Right renal pelvis (tissue), 4 donors: ENCODE data around the gene NKIRAS2. TPM values are rescaled to one million over a fixed set of nuclear protein-coding genes. Genes with fewer than 3 reads are reported as not detected.

Experiments
- DNase-seq, 4 donors: peaks; one replicate each; pipeline ENCODE4 v3.0.0-alpha.2; 2013; ENCODE audit warnings: low read depth in 4 of 4, low spot score in 3 of 4, missing footprints in 1 of 4
- polyA plus RNA-seq, 4 donors: library from polyadenylated mRNA; unstranded; fragments of 120-200 nt; gene quantifications; one replicate each; pipeline ENCODE4 v1.2.1, GENCODE V29; 2013; ENCODE audit not compliant: insufficient read length in 4 of 4

NKIRAS2 gene
- polyA plus RNA-seq, 4 donors, result 51.2 to 63.5 (median 53.3) TPM

DNA sequence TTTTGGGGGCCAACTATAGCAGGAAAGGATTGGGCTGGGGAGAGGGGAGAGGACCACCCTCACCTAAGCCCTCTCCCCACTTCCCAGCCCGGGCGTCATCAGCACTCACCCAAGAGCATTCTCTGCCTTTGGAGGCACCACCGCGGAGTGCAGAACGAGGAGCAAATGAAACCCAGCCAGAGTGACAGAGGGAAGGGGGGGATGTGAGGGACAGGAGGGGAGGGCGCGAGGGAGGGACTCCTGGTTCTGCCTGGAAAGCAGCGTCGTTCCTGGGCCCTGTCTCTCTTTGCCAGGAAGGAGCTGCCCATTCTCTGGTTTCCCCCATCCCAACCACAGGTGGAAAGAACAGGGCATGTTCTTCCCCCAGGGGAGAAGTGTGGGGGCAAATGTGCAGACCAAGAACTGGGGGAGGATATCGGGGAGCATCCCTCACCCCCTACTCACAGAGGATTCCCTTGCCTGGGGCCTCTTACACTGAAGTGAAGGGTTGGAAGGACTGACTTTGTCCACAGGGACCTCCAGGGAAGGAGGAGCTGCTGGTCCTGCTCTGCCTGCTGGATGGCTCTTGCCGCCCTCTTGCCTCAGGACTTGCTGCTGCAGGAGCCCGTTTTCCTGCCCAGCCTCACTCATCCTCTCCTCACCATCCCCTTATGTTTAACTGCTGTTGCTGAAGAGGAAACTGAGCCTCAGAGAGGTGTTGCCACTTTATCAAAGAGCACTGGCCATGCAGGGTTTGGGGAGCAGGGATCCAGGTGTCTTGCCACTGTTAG is 34.0 kb downstream of the NKIRAS2 start:
- no peak for DNase-seq

DNA sequence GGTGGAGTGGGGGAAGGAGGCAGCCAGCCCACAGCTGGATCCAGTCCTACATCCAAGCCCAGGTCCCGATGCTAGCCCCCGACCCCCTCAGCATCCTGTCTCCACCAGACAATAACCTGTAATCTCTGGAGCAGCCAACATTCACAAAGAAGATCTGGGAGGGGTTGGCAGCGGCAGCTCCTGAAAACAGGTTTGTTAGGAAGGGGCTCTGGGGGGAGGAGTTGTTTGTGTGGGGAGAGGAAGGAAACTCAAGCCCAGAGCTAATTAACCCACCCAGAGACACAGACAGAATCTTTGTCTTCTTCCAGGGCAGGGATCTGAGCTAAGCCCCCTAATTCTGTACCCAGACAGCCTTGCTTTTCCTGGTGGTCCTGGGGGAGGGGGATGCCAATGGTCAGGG is 35.1 kb downstream of the NKIRAS2 start:
- no peak for DNase-seq

DNA sequence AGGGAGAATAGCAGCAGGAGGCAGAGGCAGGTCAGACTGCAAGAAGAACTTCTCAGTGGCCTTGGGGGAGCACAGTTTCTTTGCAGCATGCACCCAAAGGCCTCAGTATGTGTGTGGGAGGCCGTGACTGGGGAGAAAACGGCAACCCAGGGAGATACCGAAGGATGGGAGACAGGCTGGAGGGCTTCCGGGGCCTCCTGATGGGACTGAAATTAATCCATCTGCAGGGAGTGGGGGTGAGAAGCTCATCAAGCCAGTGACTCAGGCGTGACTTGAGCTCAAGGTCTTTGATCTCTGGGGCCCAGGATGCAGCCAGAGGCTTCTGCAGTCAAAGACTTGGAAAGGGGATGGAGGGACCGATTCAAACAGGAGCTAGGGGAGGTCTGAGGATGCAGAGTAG is 35.6 kb downstream of the NKIRAS2 start:
- no peak for DNase-seq

DNA sequence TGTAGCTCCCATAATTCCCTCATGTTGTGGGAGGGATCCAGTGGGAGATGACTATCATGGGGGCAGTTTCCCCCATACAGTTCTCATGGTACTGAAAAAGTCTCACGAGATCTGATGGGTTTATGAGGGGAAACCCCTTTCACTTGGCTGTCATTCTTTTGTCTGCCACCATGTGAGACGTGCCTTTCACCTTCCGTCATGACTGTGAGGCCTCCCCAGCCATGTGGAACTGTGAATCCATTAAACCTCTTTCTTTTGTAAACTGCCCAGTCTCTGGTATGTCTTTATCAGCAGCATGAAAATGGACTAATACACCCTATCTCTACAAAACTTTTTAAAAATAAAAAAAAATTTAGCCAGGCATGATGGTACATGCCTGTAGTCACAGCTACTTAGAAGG is 36.7 kb downstream of the NKIRAS2 start:
- DNase-seq, result no peak

DNA sequence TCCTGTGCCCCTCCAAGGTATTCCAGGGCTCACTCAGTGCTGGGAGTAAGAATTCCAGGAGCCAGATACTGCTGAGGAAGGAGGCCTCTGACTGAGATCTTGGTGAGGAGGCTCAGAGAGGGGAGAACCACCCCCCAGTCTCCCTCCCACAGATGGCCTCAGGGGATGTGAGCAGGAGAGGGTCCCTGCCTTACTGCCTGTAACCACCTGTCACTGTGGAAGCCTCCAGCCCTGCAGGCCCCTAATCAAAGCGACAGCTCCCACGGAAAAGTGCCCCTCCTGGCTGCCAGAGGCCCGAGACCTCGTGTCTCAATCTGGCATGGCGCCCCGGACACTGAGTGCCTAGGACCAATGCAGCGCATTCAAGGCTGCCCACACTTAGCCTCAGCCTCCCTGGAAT is 38.2 kb downstream of the NKIRAS2 start:
- DNase-seq, result no peak

DNA sequence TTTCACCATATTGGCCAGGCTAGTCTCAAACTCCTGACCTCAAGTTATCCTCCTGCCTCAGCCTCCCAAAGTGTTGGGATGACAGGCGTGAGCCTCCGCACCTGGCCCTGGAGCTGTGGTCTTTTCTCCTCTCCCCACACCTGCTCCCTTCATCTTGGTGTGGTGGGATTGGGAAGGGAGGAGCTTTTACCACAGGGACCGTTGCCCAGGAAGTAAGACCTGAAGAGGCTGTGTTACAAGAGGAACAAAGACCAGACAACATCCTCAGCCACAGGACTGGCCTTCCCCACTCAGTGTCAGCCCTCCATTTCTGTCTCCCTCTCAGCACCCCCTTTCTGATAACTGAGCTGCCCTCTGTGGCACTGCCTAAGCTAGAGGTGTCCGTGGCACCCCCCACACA is 39.9 kb downstream of the NKIRAS2 start:
- no peak for DNase-seq

DNA sequence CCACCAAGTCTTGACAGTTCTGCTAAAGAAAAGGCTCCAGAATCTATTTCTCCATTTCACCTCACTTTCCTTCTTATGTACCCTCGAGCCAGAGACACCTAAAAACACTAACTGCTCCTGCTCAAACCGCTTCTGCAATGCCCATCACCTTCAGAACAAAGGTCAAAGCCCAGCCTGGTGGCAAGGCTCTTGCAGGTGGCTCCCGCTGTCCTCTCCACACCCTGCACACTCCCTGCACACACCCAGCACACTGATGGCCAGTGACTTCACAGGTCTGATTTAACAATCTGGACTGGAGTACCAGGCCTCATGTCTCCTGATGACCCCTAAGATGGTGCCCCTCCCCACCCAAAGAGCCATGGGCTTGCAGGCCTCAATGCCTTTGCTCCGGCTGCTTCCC is 40.3 kb downstream of the NKIRAS2 start:
- DNase-seq, result no peak

DNA sequence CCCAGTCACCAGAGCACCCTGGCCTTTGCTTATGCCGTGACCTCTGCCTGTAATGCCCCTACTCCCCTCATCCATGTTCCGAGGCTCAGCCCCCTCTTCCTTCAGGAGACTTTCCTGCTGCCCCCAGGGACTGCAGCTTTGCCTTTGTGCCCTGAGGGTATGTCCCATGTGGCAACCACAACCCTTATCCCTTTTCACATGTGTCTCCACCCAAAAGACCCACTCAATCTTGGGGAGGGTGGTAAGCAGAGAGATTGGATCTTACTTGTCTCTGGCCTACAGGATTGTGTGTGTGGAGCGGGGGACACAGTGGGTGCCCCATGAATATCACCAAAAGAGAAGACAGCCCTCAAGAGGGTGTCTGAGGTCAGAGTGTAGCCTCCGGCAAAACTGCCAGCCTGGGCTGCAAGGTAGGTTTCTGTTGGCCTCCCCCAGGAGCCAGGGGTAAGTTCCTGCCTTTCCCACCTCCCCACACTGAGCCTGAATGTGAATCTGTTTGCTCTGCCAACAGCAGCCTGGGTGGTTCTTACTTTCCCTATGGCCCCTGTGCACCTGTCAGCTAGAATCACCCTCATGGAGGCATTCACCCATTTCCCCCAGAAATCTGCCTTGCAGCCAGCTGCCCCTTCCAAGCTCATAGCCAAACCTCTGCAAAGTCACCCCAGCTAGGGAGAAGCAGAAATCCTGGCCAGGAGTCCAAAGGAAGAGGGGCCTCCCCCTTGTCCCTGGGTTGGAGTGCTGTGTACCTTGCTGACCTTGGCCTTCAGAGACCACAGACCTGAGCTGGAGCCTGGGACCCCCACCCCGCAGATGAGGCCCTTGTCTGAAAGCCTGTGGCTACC is 42.0 kb downstream of the NKIRAS2 start:
- DNase-seq, result no peak

DNA sequence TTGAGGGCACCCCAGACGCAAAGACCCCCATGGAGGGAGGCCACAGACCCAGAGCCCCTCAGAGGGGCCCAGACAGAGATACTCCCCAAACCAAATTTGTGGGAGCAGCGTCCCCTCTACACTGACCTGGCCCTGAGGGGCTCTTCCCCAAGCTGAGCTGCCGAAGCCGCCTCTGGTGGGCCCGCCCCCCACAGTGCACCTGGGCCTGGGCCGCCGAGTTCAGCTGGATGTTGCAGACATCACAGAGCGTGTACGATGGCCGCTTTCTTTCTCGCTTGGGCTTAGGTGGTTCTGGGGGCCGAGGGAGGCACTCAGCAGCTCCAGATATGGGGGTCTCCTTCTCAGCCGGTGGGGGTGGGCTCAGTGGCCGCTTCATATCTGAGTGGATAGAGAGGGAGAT is 42.8 kb downstream of the NKIRAS2 start:
- DNase-seq, result no peak

DNA sequence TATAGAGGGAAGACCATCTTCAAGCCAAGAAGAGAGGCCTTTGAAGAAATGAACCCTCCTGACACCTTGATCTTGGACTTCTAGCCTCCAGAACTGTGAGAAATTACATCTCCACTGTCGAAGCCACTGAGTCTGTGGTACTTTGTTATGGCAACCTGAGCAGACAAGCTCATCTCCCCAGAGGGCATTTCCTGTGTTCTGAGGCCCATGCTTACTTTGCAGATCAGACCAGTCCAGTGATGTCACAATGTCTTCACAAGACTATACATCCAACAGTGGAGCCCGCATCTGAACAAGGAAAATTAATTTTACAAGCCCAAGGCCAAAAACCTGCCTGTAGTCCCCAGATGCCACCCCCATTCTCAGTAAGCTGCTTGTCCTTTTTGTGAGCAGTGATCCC is 45.3 kb downstream of the NKIRAS2 start:
- DNase-seq, result no peak

DNA sequence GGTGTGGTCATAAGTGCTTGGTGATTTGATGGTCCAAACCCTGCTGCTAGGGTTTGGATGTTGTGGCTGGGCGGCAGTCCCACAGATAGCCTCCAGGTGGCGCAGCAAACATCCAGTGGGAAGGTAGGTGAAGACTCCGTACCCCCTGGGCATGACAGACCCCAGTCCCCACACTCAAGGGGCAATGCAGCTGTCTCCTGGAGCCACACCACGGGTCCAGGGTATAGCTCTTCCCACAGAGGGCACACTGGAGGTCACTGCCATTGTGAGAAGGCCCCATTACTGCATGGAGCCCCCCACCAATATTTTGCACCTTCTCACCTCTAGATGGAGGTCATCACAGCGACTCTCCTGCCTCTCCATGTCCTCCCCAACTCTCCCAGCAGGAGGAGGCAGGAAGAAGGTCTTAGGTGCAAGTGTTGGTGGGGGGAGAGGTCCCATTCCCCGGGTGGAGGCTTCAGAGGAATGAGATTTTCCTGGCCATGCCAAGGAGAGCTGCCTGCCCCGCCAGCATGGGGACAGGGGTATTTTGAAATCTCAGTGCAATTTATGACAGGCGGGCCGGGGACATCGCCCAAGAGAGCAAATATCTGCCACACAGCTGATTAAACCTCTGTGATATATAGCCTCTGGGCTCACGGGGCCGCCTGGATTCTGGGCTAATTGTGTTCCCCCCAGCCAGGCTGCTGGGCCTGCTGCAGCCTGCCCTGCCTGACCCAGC is 47.6 kb downstream of the NKIRAS2 start:
- DNase-seq, result no peak

DNA sequence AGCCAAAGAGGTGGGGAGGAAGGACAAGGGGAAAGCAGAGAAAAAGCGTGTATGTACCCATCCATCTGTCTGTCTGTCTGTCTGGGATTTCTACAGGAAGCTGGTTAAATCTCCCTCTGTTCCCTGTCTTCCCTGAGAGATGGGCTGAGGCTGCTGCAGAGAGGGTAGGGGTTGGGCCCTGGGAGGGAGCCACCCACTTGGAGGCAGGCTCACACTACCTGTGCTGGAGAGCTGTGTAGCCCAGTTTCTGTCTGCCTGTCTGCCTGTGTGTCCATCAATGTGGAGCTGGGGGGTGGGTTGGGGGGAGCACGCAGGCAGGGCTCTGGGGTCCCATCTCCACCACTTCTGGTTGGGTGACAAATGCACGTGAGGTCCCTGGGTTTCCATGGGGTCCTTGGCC is 49.1 kb downstream of the NKIRAS2 start:
- DNase-seq, result no peak

DNA sequence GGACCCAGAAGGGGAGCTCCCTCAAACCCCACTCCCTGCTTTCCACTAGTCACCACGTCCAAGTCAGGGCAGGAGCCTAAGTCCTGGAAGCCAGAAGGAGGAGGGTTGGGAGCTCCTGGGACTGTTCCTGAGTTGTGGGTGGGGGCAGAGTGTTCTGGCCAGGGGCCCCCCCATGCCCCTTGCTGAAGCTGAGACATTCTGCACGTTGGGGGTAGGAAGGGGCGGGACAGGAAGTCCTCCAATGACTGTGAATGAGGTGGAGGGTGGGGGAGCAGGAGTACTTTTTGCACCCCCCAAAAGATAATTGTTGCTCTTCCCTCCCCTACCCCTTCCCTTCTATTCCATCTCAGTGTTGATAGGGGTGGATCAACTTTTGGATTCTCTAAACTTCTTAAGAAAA is 51.9 kb downstream of the NKIRAS2 start:
- no peak for DNase-seq

DNA sequence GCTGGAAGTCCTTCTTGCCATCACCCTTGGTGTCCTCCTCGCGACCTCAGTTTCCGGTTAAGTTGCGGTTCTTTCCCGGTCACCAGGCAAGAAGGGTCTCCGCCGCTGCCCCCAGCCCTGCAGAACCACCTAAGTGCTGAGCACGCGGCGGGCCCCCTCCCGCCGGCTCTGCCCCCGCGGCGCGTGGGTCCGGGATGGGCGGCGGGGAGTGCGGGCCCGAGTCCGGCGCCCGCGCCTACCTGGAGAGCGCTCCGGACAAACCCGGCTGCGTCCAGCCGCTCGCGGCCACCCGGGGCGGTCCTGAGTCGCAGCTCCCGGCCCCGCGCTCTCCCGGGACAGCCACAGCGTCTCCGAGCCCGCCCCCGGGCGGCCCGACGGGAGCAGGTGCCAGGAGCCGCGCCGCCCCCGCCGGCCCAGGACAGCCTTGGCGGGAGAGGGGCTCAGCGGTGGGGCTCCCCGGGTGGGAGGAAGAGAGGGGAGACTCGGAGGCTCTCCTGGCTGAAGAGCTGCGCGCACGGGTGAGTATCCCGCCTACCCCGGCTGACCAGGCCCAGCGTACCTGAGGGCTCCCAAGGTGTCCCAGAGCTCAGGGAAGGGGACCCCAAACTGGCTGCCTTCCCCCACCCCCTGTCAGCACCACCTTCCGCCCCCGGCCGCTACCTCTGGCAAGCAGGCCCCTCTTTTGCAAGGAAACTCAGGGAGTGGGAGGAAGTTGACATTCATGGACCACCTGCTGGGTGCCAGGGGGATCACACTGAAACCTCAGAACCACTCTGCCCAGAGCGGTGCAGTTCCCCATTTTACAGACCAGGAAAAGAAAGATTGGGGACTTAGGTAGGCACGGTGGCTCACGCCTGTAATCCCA is 52.7 kb downstream of the NKIRAS2 start:
- DNase-seq, result no peak

Other genes starting within 250 kb of the NKIRAS2 start
- 100 to 1,000 TPM; 200 to 246 (median 211) TPM for gene JUP, start 233.4 kb upstream of the NKIRAS2 start, polyA plus RNA-seq
- 10 to 100 TPM; 35.0 to 47.0 (median 41.4) TPM for gene P3H4, start 208.1 kb upstream of the NKIRAS2 start, polyA plus RNA-seq
- 100 to 1,000 TPM; 142 to 160 (median 146) TPM for gene FKBP10, start 207.1 kb upstream of the NKIRAS2 start, polyA plus RNA-seq
- 100 to 1,000 TPM in 2 of 4 donors, 10 to 100 TPM in 2; 93.4 to 124 (median 102) TPM for gene NT5C3B, start 183.9 kb upstream of the NKIRAS2 start, polyA plus RNA-seq
- under 1 TPM; 0.18 to 0.34 (median 0.29) TPM for gene KLHL10, start 182.3 kb upstream of the NKIRAS2 start, polyA plus RNA-seq
- gene KLHL11, start 154.7 kb upstream of the NKIRAS2 start, polyA plus RNA-seq, result 1 to 10 TPM; 7.2 to 9.5 (median 8.7) TPM
- gene ACLY, start 101.1 kb upstream of the NKIRAS2 start, polyA plus RNA-seq, result 10 to 100 TPM; 81.0 to 91.3 (median 91.1) TPM
- 1 to 10 TPM; 5.7 to 7.2 (median 6.3) TPM for gene ODAD4, start 89.5 kb upstream of the NKIRAS2 start, polyA plus RNA-seq
- 10 to 100 TPM; 63.0 to 80.3 (median 68.1) TPM for gene CNP, start 53.3 kb upstream of the NKIRAS2 start, polyA plus RNA-seq
- gene DNAJC7, start 2.7 kb upstream of the NKIRAS2 start, polyA plus RNA-seq, result 100 to 1,000 TPM; 134 to 148 (median 138) TPM
- 1 to 10 TPM; 3.7 to 4.1 (median 3.9) TPM for gene C17orf113, start 30.5 kb downstream of the NKIRAS2 start, polyA plus RNA-seq
- gene ZNF385C, start 78.4 kb downstream of the NKIRAS2 start, polyA plus RNA-seq, result 1 to 10 TPM; 5.6 to 7.4 (median 6.4) TPM
- 1 to 10 TPM; 7.1 to 9.5 (median 8.8) TPM for gene DHX58, start 92.6 kb downstream of the NKIRAS2 start, polyA plus RNA-seq
- 10 to 100 TPM; 55.7 to 68.5 (median 57.1) TPM for gene KAT2A, start 101.3 kb downstream of the NKIRAS2 start, polyA plus RNA-seq
- gene HSPB9, start 102.7 kb downstream of the NKIRAS2 start, polyA plus RNA-seq, result under 1 TPM; 0.14 to 0.31 (median 0.21) TPM
- gene RAB5C, start 134.9 kb downstream of the NKIRAS2 start, polyA plus RNA-seq, result 100 to 1,000 TPM; 131 to 164 (median 140) TPM
- gene KCNH4, start 161.1 kb downstream of the NKIRAS2 start, polyA plus RNA-seq, result under 1 TPM in 1 of 4 donors, not detected in 3; 0.09 TPM
- gene HCRT, start 165.4 kb downstream of the NKIRAS2 start, polyA plus RNA-seq, result not detected
- 10 to 100 TPM; 11.5 to 23.7 (median 16.8) TPM for gene GHDC, start 174.4 kb downstream of the NKIRAS2 start, polyA plus RNA-seq